LNCAP (cell line): Measurements from ENCODE around the gene GOLGA6L10.

ENCODE experiments used
- CTCF ChIP-seq: fragments of 450-650 bp; IDR thresholded peaks from 2 replicates; pipeline ENCODE4 v1.5.1; 2017; ENCODE audit warnings: mild to moderate bottlenecking

The GOLGA6L10 gene

GRCh38 chr15:82304778-82305090 lies 44.5 kb downstream of the GOLGA6L10 start:
- TF ChIP-seq CTCF: no peak

- no peak for TF ChIP-seq CTCF
Measured at GRCh38 chr15:82303956-82304777, 45.1 kb downstream of the GOLGA6L10 start.

- TF ChIP-seq CTCF: no peak
Measured at GRCh38 chr15:82301296-82302016, 47.8 kb downstream of the GOLGA6L10 start.

GRCh38 chr15:82300883-82301282 lies 48.4 kb downstream of the GOLGA6L10 start:
- no peak for TF ChIP-seq CTCF

GRCh38 chr15:82298520-82298919 lies 50.8 kb downstream of the GOLGA6L10 start:
- TF ChIP-seq CTCF: no peak

GRCh38 chr15:82298032-82298431 lies 51.2 kb downstream of the GOLGA6L10 start:
- no peak for TF ChIP-seq CTCF

- TF ChIP-seq CTCF: no peak
Measured at GRCh38 chr15:82297546-82297945, 51.7 kb downstream of the GOLGA6L10 start.
